Activated CD8-positive, alpha-beta memory T cell treated with anti-CD3 and anti-CD28 coated beads, Interleukin-2, amount 50 U/mL, for 1 hour (primary cell): ENCODE results near the gene GOLGA6L7.
"Not testable (repeated sequence)": the region's sequence is repeated elsewhere in the genome, so short reads cannot be mapped to it uniquely, and the experiment has no call there.

Experiments
- DNase-seq: peaks from one replicate; pipeline ENCODE4 v3.0.0-alpha.2; 2020; ENCODE audit errors: extremely low read depth

Gene GOLGA6L7

GRCh38 chr15:28848521-28848920 lies at the start of gene GOLGA6L7:
GOLGA6L7 (minus strand) TSS chr15:28848644; CDS start chr15:28848549, 95 bp downstream.
- DNase-seq, result not testable (repeated sequence)

- DNase-seq, result no peak
Observed at GRCh38 chr15:28897861-28898585, 49.6 kb upstream of the GOLGA6L7 start.

GRCh38 chr15:28896951-28897350 lies 48.5 kb upstream of the GOLGA6L7 start:
- DNase-seq, result no peak

- no peak for DNase-seq
Observed at GRCh38 chr15:28895566-28895965, 47.1 kb upstream of the GOLGA6L7 start.

- DNase-seq, result no peak
Observed at GRCh38 chr15:28895146-28895545, 46.7 kb upstream of the GOLGA6L7 start.

- DNase-seq, result no peak
Observed at GRCh38 chr15:28894631-28895030, 46.2 kb upstream of the GOLGA6L7 start.

- no peak for DNase-seq
Observed at GRCh38 chr15:28892789-28893610, 44.6 kb upstream of the GOLGA6L7 start.

- no peak for DNase-seq
Observed at GRCh38 chr15:28891588-28891987, 43.1 kb upstream of the GOLGA6L7 start.

- no peak for DNase-seq
Observed at GRCh38 chr15:28890711-28891495, 42.5 kb upstream of the GOLGA6L7 start.

- DNase-seq, result not testable (repeated sequence)
Observed at GRCh38 chr15:28890291-28890690, 41.8 kb upstream of the GOLGA6L7 start.

GRCh38 chr15:28889871-28890270 lies 41.4 kb upstream of the GOLGA6L7 start:
- not testable (repeated sequence) for DNase-seq

GRCh38 chr15:28889346-28889745 lies 40.9 kb upstream of the GOLGA6L7 start:
- no peak for DNase-seq

- DNase-seq, result no peak
Observed at GRCh38 chr15:28888900-28889299, 40.5 kb upstream of the GOLGA6L7 start.

- DNase-seq, result no peak
Observed at GRCh38 chr15:28888302-28888894, 40.0 kb upstream of the GOLGA6L7 start.

GRCh38 chr15:28887339-28888174 lies 39.1 kb upstream of the GOLGA6L7 start:
- no peak for DNase-seq

GRCh38 chr15:28886431-28887338 lies 38.2 kb upstream of the GOLGA6L7 start:
- DNase-seq, result no peak

- no peak for DNase-seq
Observed at GRCh38 chr15:28885630-28886430, 37.4 kb upstream of the GOLGA6L7 start, which contains the start of gene APBA2. APBA2 (plus strand) TSS chr15:28885974; CDS start chr15:29053885, 167,911 bp downstream.

GRCh38 chr15:28885128-28885629 lies 36.7 kb upstream of the GOLGA6L7 start:
- no peak for DNase-seq
